ENCODE measurements around the gene CNDP2. TPM values are rescaled to one million over a fixed set of nuclear protein-coding genes. Genes with fewer than 3 reads are reported as not detected.
"Not testable (repeated sequence)": the region's sequence is repeated elsewhere in the genome, so short reads cannot be mapped to it uniquely, and the experiment has no call there.

Gene CNDP2
- total RNA-seq, 1 donor from 2014 or later = 158 TPM

DNA sequence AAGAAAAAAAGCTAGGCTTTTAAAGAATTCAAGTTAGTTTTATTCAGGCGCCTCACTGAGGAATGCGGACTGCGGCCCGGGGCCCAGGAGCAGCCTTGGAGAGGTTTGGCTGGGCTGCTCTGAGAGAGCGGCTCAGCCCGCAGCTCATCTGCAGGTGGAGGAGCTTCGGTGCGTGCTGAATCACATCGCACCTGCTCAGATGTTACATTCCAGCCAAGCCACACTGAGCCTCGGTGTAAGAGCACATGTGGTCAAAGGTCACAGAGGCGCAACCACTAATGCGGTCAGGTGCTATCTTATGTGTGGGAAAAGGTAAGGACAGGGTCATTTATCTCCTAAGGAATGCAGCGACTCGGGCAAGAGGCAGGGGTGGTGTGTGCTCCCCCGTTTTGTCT, 21.1 kb downstream of the CNDP2 start:
- Mint-ChIP-seq H3K36me3 (ENCODE audit: low read depth) (peaks cover 61% of the 10 kb centered on the region), H3K27ac (no peak overlapping the region), H3K4me3 (ENCODE audit: low read depth) (no peak overlapping the region)

DNA sequence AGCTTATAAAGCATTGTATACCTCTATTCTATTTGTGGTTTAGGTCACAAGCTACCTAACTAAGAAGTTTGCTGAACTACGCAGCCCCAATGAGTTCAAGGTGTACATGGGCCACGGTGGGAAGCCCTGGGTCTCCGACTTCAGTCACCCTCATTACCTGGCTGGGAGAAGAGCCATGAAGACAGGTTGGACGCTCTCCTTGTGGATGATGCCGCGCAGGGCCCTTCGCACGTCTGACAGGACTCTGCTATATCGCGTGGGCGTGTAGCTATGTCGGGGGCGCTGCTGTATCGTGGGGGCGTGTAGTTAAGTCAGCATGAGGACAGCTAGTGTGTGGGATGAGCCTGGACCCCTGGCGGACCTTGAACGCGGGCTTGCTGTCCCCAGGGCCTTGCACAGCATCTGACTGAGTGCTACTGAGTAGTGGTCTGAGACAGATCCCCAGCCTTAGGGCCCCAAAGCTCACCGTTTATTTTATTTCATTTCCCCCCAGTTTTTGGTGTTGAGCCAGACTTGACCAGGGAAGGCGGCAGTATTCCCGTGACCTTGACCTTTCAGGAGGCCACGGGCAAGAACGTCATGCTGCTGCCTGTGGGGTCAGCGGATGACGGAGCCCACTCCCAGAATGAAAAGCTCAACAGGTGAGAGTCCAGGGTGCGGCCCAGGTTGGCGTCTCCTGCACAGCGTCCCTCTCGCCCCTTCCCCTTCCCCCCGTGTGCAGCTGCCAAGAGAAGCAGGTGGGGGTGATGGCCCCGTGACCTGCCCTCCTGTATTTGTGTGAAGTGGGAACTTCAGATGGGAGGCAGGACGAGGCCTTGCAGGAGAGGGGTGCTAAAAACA, 22.5 kb downstream of the CNDP2 start:
- H3K36me3 Mint-ChIP-seq (ENCODE audit: low read depth) = peaks cover 47% of the 10 kb centered on the region

More for the DNA sequence above, 21.1 kb downstream of the CNDP2 start:
- Mint-ChIP-seq H3K27me3 (ENCODE audit: low read depth) (no peaks in the 10 kb centered on the region), H3K4me1 (ENCODE audit: low read depth) (no peaks in the 10 kb centered on the region), H3K9me3 (no peaks in the 10 kb centered on the region)
- intact Hi-C loops (cut with micrococcal nuclease) = no loop called here
- no peak for DNase-seq (ENCODE audit: low spot score)

DNA sequence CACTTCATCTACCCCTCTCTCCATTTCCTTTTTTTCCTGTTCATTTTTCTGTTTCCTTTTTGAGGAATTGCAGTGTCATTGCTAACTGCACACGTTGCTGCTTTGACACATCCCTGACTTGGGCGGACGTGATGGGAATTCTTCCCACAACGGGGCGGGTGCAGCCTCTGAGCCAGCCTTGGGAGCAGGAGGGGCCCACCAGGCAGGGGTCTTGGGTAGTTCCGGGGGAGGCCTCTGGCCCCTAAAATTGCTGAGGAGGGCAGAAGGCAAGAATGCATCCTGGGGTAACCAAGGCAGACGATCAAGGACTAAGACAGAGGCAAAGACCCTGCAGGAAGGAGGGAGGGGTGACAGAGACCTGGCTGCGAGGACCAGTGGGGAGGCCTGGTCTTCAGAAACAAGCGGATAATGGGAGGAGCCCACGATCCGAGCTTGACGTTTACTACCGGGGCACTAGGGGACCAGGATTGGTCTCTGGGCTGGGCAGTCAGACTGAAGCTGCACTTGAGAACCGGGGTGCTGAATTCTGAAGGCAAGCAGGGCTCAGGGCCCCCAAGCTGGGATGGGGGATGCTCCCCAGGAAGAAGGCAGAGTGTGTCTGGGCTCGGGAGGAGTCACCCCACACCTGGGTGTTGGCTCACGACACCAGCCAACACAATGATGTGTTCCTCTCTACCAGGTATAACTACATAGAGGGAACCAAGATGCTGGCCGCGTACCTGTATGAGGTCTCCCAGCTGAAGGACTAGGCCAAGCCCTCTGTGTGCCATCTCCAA, 23.3 kb downstream of the CNDP2 start:
- H3K4me1 Mint-ChIP-seq (ENCODE audit: low read depth) = peaks cover 3% of the 10 kb centered on the region
- no peaks in the 10 kb centered on the region for H3K9me3 Mint-ChIP-seq
- H3K36me3 Mint-ChIP-seq (ENCODE audit: low read depth) = peaks cover 43% of the 10 kb centered on the region
- no peaks in the 10 kb centered on the region for H3K27me3 Mint-ChIP-seq (ENCODE audit: low read depth)
- no peak overlapping the region for H3K4me3 Mint-ChIP-seq (ENCODE audit: low read depth)
- intact Hi-C loops (cut with micrococcal nuclease) = no loop called here
- H3K27ac Mint-ChIP-seq = no peak overlapping the region
- no peak for DNase-seq (ENCODE audit: low spot score)

More for the DNA sequence above, 22.5 kb downstream of the CNDP2 start:
- Mint-ChIP-seq H3K27me3 (ENCODE audit: low read depth) (no peaks in the 10 kb centered on the region), H3K27ac (no peak overlapping the region), H3K4me1 (ENCODE audit: low read depth) (no peaks in the 10 kb centered on the region), H3K4me3 (ENCODE audit: low read depth) (no peak overlapping the region), H3K9me3 (no peaks in the 10 kb centered on the region)
- DNase-seq (ENCODE audit: low spot score) = no peak
- intact Hi-C loops (cut with micrococcal nuclease) = no loop called here

DNA sequence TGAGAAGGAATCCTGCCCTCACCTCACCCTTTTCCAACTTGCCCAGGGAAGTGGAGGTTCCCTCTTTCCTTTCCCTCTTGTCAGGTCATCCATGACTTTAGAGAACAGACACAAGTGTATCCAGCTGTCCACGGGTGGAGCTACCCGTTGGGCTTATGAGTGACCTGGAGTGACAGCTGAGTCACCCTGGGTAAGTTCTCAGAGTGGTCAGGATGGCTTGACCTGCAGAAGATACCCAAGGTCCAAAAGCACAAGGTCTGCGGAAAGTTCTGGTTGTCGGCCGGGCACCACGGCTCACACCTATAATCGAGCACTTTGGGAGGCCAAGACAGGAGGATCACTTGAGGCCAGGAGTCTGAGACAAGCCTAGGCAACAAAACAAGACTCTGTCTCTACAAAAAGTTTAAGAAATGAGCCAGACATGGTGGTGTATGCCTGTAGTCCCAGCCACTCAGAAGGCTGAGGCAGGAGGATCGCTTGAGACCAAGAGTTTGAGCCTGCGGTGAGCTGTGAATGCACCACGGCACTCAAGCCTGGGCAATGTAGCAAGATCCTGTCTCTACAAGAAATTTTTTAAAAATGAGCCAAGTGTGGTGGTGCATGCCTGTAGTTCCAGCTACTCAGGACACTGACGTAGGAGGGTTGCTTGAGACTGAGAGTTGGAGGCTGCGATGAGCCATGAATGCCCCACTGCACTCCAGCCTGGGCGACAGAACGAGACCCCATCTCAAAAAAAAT, 24.1 kb downstream of the CNDP2 start:
- no peaks in the 10 kb centered on the region for H3K9me3 Mint-ChIP-seq
- intact Hi-C loops (cut with micrococcal nuclease) = no loop called here
- H3K4me3 Mint-ChIP-seq (ENCODE audit: low read depth) = no peak overlapping the region
- H3K4me1 Mint-ChIP-seq (ENCODE audit: low read depth) = peaks cover 3% of the 10 kb centered on the region
- H3K36me3 Mint-ChIP-seq (ENCODE audit: low read depth) = peaks cover 36% of the 10 kb centered on the region
- no peaks in the 10 kb centered on the region for H3K27me3 Mint-ChIP-seq (ENCODE audit: low read depth)
- DNase-seq (ENCODE audit: low spot score) = no peak
- H3K27ac Mint-ChIP-seq = no peak overlapping the region

DNA sequence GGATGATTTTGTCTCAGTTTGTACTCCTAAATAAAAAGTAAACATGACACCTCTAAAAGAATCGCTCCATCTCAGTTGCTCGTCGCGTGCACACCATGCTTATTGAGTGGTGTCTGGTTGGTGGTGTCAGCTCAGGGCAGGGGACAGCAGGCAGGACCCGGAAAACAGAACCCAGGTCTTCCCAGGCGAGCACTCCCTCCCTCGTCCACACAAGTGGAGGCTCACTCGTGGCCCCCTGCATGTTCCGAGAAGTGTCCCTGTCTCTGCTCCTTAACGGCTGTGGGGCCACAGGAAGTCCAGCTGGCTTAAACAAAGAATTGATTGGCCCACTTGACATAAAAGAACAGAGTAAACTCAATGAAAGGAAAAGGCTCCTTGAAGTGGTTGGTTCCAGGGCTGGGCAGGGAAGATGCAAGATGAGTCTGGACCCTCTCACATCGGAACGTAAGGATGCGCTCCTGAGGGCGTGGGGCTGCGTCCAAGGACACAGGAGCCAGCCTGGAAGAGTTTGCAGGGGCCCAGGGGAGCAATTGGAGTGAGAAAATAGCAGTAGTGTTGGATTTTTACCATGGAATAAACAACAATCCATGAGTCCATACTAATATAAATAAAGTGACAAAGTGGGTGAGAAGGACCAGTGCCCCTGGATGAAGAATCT, 25.0 kb downstream of the CNDP2 start:
- Mint-ChIP-seq H3K27ac (no peak overlapping the region), H3K9me3 (no peaks in the 10 kb centered on the region), H3K4me1 (ENCODE audit: low read depth) (peaks cover 3% of the 10 kb centered on the region), H3K36me3 (ENCODE audit: low read depth) (peaks cover 33% of the 10 kb centered on the region), H3K4me3 (ENCODE audit: low read depth) (no peak overlapping the region), H3K27me3 (ENCODE audit: low read depth) (peaks cover under 1% of the 10 kb centered on the region)
- no peak for DNase-seq (ENCODE audit: low spot score)
- intact Hi-C loops (cut with micrococcal nuclease) = no loop called here

DNA sequence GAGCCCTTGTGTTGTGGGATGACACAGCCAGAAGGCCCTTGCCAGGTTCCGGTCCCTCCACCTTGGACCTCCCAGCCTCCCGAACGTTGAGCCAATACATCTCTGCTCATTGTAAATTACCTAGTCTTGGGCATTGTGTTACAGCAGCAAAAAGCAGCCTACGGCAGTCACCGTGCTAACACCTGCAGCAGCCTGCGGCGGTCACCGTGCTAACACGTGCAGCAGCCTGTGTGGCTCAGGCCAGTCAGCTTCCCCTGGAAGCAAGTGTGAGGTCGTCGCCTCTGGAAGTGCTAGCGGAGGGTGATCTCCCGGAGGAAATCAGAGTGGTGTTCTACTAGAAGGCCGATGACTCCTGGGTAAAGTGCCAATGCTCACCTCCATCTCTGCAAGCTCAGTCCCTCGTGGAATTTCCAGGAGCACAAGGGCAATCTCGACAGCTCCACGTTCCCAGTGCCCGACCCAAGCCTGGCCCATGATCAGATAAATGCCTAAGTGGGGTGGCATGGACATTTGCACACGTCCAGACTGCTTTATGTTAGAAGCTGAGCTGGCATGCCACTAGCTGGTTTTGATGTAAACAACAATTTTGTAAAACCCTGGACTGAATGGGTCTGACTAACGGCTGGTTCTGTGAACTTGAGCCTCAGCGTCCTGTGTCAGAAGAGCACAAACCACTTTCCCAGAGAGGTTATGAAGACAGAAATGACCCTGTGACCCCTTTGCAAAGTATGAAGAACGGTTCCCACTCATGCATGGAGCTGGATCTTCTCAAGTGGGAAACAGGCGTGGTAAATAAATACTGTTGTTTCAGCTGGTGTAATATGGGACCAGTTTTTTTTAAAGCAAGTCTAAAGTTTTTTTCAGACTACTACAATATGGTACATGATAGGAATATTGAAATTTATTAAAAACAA, 26.7 kb downstream of the CNDP2 start:
- Mint-ChIP-seq H3K9me3 (no peaks in the 10 kb centered on the region), H3K36me3 (ENCODE audit: low read depth) (peaks cover 29% of the 10 kb centered on the region), H3K4me3 (ENCODE audit: low read depth) (no peak overlapping the region), H3K27ac (no peak overlapping the region), H3K27me3 (ENCODE audit: low read depth) (peaks cover 10% of the 10 kb centered on the region), H3K4me1 (ENCODE audit: low read depth) (peaks cover 3% of the 10 kb centered on the region)
- DNase-seq (ENCODE audit: low spot score) = no peak
- intact Hi-C loops (cut with micrococcal nuclease) = no loop called here

DNA sequence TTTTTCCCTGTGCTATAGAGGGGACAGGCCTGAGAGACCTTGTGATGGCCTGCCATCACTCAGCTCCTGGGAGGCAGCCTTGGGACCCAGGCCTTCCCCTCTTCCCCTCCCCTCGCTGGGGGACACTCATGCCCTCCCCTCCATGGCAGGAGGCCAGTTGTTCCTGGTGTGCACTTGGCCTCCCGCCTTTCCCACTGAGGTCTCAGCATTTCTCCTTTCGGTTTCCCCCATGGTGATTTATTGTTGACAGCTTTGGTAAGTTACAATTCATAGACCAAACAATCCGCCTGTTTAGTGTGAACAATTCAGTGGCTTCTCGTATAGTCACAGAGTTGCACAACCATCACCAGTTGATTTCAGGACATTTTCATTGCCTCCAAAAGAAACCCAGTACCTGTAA, 27.9 kb downstream of the CNDP2 start:
- Mint-ChIP-seq H3K36me3 (ENCODE audit: low read depth) (peaks cover 25% of the 10 kb centered on the region), H3K27me3 (ENCODE audit: low read depth) (peaks cover 13% of the 10 kb centered on the region), H3K27ac (no peak overlapping the region), H3K9me3 (no peaks in the 10 kb centered on the region), H3K4me1 (ENCODE audit: low read depth) (peaks cover 3% of the 10 kb centered on the region), H3K4me3 (ENCODE audit: low read depth) (no peak overlapping the region)
- no peak for DNase-seq (ENCODE audit: low spot score)
- intact Hi-C loops (cut with micrococcal nuclease) = no loop called here

DNA sequence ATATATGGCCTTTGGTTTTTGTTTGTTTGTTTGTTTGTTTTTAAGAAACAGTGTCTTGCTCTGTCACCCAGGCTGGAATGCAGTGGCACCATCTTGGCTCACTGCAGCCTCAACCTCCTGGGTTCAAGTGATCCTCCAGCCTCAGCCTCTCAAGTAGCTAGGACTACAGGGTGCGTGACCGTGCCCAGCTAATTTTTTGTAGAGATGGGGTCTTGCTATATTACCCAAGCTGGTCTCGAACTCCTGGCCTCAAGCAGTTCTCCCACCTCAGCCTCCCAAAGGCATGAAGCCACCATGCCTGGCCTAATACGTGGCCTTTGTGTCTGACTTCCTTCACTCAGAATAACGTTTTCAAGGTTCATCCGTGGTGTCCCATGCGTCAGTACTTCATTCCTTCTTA, 28.8 kb downstream of the CNDP2 start:
- H3K27ac Mint-ChIP-seq; intact Hi-C loops (cut with micrococcal nuclease); DNase-seq (ENCODE audit: low spot score); H3K4me1 Mint-ChIP-seq (ENCODE audit: low read depth); H3K9me3 Mint-ChIP-seq; H3K4me3 Mint-ChIP-seq (ENCODE audit: low read depth): not testable (repeated sequence)
- H3K27me3 Mint-ChIP-seq (ENCODE audit: low read depth) = peaks cover 13% of the 10 kb centered on the region
- H3K36me3 Mint-ChIP-seq (ENCODE audit: low read depth) = peaks cover 18% of the 10 kb centered on the region

DNA sequence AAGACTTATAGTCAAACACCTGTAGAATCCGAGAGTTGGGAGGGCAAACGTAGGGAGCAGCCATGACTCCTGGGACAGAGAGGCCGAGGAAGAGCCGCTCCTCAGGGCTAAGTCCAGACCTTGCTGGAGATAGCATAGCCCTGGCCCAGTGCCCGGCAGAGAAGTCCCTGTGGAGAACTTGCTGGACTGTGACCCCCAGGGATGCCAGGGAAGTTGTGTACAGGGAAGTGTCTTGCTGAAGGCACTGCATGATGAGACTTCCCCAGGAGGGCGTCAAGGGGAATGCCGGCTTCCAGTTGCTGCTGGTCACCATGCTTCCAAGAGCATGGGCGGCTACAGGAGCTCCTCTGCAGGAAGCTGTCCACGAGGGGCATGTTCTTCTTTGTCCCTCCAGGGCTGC, 29.6 kb downstream of the CNDP2 start:
- Mint-ChIP-seq H3K9me3 (no peaks in the 10 kb centered on the region), H3K27ac (no peak overlapping the region), H3K4me3 (ENCODE audit: low read depth) (no peak overlapping the region), H3K27me3 (ENCODE audit: low read depth) (peaks cover 18% of the 10 kb centered on the region), H3K4me1 (ENCODE audit: low read depth) (peaks cover 3% of the 10 kb centered on the region), H3K36me3 (ENCODE audit: low read depth) (peaks cover 9% of the 10 kb centered on the region)
- intact Hi-C loops (cut with micrococcal nuclease) = no loop called here
- no peak for DNase-seq (ENCODE audit: low spot score)

DNA sequence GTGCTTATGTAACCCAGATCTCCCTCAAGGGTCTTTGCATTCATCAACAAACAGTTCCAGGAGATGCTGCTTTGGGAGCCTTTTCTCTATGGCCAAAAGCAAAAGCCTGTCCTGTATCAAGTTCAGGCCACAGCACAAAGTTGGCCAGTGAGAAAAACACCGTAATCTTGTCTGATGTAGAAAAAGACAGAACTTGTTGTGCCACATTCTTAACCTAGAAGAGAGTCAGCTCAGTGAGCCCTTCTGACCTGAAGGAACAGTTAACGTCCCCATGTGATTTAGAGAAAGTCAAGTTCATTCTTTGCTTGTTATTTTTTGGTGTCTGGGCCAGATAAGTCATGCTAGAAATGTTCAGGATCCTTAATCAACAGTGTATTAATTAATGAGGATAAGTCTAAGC, 30.3 kb downstream of the CNDP2 start:
- DNase-seq (ENCODE audit: low spot score) = no peak
- peaks cover 2% of the 10 kb centered on the region for H3K36me3 Mint-ChIP-seq (ENCODE audit: low read depth)
- H3K27me3 Mint-ChIP-seq (ENCODE audit: low read depth) = peaks cover 18% of the 10 kb centered on the region
- H3K9me3 Mint-ChIP-seq = no peaks in the 10 kb centered on the region
- no peak overlapping the region for H3K27ac Mint-ChIP-seq
- intact Hi-C loops (cut with micrococcal nuclease) = no loop called here
- peaks cover 3% of the 10 kb centered on the region for H3K4me1 Mint-ChIP-seq (ENCODE audit: low read depth)
- no peak overlapping the region for H3K4me3 Mint-ChIP-seq (ENCODE audit: low read depth)

DNA sequence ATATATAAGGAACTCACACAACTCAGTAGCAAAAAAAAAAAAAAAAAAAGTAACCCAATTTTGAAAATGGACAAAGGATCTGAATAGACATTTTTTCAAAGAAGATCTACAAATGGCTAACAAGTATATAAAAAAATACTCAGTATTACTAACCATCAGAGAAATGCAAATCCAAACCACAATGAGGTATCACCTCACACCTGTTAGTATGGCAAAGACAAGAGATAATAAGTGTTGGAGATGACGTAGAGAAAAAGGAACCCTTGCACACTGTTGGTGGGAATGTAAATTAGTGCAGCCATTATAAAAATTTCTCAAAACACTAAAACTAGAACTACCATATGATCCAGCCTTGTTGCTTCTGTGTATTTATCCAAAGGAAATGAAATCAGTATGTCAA, 32.3 kb downstream of the CNDP2 start:
- H3K4me1 Mint-ChIP-seq (ENCODE audit: low read depth) = peaks cover 3% of the 10 kb centered on the region
- DNase-seq (ENCODE audit: low spot score) = no peak
- H3K4me3 Mint-ChIP-seq (ENCODE audit: low read depth) = no peak overlapping the region
- H3K27me3 Mint-ChIP-seq (ENCODE audit: low read depth) = peaks cover 18% of the 10 kb centered on the region
- no peaks in the 10 kb centered on the region for H3K9me3 Mint-ChIP-seq
- no peaks in the 10 kb centered on the region for H3K36me3 Mint-ChIP-seq (ENCODE audit: low read depth)
- intact Hi-C loops (cut with micrococcal nuclease) = no loop called here
- no peak overlapping the region for H3K27ac Mint-ChIP-seq

DNA sequence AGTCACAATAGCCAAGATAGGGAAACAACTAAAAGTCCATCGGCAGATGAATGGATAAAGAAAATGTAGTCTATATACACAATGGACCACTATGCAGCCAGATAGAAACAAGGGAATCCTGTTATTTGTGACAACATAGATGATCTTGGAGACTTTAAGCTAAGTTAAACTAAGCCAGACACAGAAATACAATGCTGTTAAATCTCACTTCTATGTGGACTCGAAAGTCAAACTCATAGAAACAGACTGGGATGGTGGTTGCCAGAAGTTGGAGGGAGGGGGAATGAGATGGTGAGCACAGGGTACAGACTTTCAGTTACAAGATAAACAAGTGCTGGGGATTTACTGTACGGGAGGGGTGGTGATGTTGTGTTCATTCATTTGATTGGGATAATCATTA, 32.8 kb downstream of the CNDP2 start:
- H3K9me3 Mint-ChIP-seq = no peaks in the 10 kb centered on the region

More for the DNA sequence above, 32.8 kb downstream of the CNDP2 start:
- Mint-ChIP-seq H3K4me3 (ENCODE audit: low read depth) (no peak overlapping the region), H3K36me3 (ENCODE audit: low read depth) (no peaks in the 10 kb centered on the region), H3K27me3 (ENCODE audit: low read depth) (peaks cover 18% of the 10 kb centered on the region), H3K4me1 (ENCODE audit: low read depth) (peaks cover 3% of the 10 kb centered on the region), H3K27ac (no peak overlapping the region)
- no peak for DNase-seq (ENCODE audit: low spot score)
- intact Hi-C loops (cut with micrococcal nuclease) = no loop called here
